ENCODE measurements around the gene GNA15. TPM values are rescaled to one million over a fixed set of nuclear protein-coding genes. Genes with fewer than 3 reads are reported as not detected.

The GNA15 gene
- total RNA-seq, 1 experiment from 2014 or later: not detected

GRCh38 chr19:3108775-3109174, 27.1 kb upstream of the GNA15 start:
- H3K27ac Mint-ChIP-seq (ENCODE audit: unreplicated experiment): peak overlapping the region; percentile 55
- no peaks in the 10 kb centered on the region for H3K4me1 Mint-ChIP-seq (ENCODE audit: low read depth, unreplicated experiment)
- peak; percentile 72 to 74 for TF ChIP-seq CTCF (IDR thresholded peaks at IDR 0.05; ENCODE audit: insufficient read depth in 1 of 2, low read depth in 1 of 2, low read length in 1 of 2, severe bottlenecking in 1 of 2, unreplicated experiment in 1 of 2)
- Histone ChIP-seq H3K27me3 (replicated peaks; ENCODE audit: control insufficient read depth, insufficient read depth, low read length) (no peaks in the 10 kb centered on the region), H3K4me3 (ENCODE audit: low read depth, low read length) (no peak overlapping the region), H3K4me1 (no peaks in the 10 kb centered on the region; the same call in 1 of the 2 replicates), H3K36me3 (ENCODE audit: control insufficient read depth, insufficient read depth, low read length) (no peaks in the 10 kb centered on the region; the same call in 1 of the 2 replicates), H3K9me3 (no peaks in the 10 kb centered on the region)
- peak; percentile 66 to 70 for DNase-seq
- CTCF ChIA-PET: interaction anchor here (0.6 to 2.7 kb wide), 8 partner anchors 17 to 1518 kb away, joined by 3 to 11 read pairs (median 4); no protein-coding TSS in a partner anchor
- BruUV-seq (replicated peaks): no TSS peak
- H3K36me3 Mint-ChIP-seq (ENCODE audit: insufficient read depth, unreplicated experiment): peaks cover 23% of the 10 kb centered on the region
- intact Hi-C loops (cut with micrococcal nuclease; ENCODE audit: unreplicated experiment): loop anchor here (1.0 to 5.0 kb wide), 2 partner anchors 32 to 146 kb away; no protein-coding TSS in a partner anchor
- H3K27me3 Mint-ChIP-seq (ENCODE audit: insufficient read depth, unreplicated experiment): no peaks in the 10 kb centered on the region
- POLR2A ChIA-PET: no interaction called here
- H3K9me3 Mint-ChIP-seq (ENCODE audit: unreplicated experiment): no peaks in the 10 kb centered on the region
- H3K4me3 Mint-ChIP-seq (ENCODE audit: unreplicated experiment): no peak overlapping the region

GRCh38 chr19:3109491-3109890, 26.3 kb upstream of the GNA15 start:
- Mint-ChIP-seq H3K27me3 (ENCODE audit: insufficient read depth, unreplicated experiment) (no peaks in the 10 kb centered on the region), H3K36me3 (ENCODE audit: insufficient read depth, unreplicated experiment) (peaks cover 18% of the 10 kb centered on the region), H3K4me3 (ENCODE audit: unreplicated experiment) (no peak overlapping the region), H3K4me1 (ENCODE audit: low read depth, unreplicated experiment) (no peaks in the 10 kb centered on the region), H3K27ac (ENCODE audit: unreplicated experiment) (no peak overlapping the region), H3K9me3 (ENCODE audit: unreplicated experiment) (no peaks in the 10 kb centered on the region)
- intact Hi-C loops (cut with micrococcal nuclease; ENCODE audit: unreplicated experiment): loop anchor here (5.0 kb wide), 1 partner anchor 147 kb away; no protein-coding TSS in a partner anchor
- Histone ChIP-seq H3K4me3 (ENCODE audit: low read depth, low read length) (no peak overlapping the region), H3K4me1 (no peaks in the 10 kb centered on the region), H3K36me3 (ENCODE audit: control insufficient read depth, insufficient read depth, low read length) (no peaks in the 10 kb centered on the region; the same call in 1 of the 2 replicates), H3K9me3 (no peaks in the 10 kb centered on the region), H3K27me3 (replicated peaks; ENCODE audit: control insufficient read depth, insufficient read depth, low read length) (no peaks in the 10 kb centered on the region)
- BruUV-seq (replicated peaks): no TSS peak
- no peak for TF ChIP-seq CTCF (IDR thresholded peaks at IDR 0.05; ENCODE audit: insufficient read depth in 1 of 2, low read depth in 1 of 2, low read length in 1 of 2, severe bottlenecking in 1 of 2, unreplicated experiment in 1 of 2)
- POLR2A ChIA-PET: no interaction called here
- DNase-seq: no peak
- CTCF ChIA-PET: interaction anchor here (2.7 kb wide), 1 partner anchor 34 kb away, joined by 11 read pairs; no protein-coding TSS in a partner anchor

GRCh38 chr19:3110126-3110825, 25.6 kb upstream of the GNA15 start:
- Histone ChIP-seq H3K4me1 (no peaks in the 10 kb centered on the region), H3K9me3 (no peaks in the 10 kb centered on the region), H3K4me3 (ENCODE audit: low read depth, low read length) (no peak overlapping the region), H3K27me3 (replicated peaks; ENCODE audit: control insufficient read depth, insufficient read depth, low read length) (no peaks in the 10 kb centered on the region), H3K36me3 (ENCODE audit: control insufficient read depth, insufficient read depth, low read length) (no peaks in the 10 kb centered on the region; the same call in 1 of the 2 replicates)
- no peak overlapping the region for H3K27ac Mint-ChIP-seq (ENCODE audit: unreplicated experiment)
- H3K36me3 Mint-ChIP-seq (ENCODE audit: insufficient read depth, unreplicated experiment): peaks cover 18% of the 10 kb centered on the region
- intact Hi-C loops (cut with micrococcal nuclease; ENCODE audit: unreplicated experiment): no loop called here
- H3K9me3 Mint-ChIP-seq (ENCODE audit: unreplicated experiment): no peaks in the 10 kb centered on the region
- TF ChIP-seq CTCF (IDR thresholded peaks at IDR 0.05; ENCODE audit: insufficient read depth in 1 of 2, low read depth in 1 of 2, low read length in 1 of 2, severe bottlenecking in 1 of 2, unreplicated experiment in 1 of 2): no peak
- no peaks in the 10 kb centered on the region for H3K27me3 Mint-ChIP-seq (ENCODE audit: insufficient read depth, unreplicated experiment)
- no peaks in the 10 kb centered on the region for H3K4me1 Mint-ChIP-seq (ENCODE audit: low read depth, unreplicated experiment)
- ChIA-PET POLR2A (no interaction called here), CTCF (no interaction called here)
- H3K4me3 Mint-ChIP-seq (ENCODE audit: unreplicated experiment): no peak overlapping the region
- BruUV-seq (replicated peaks): no TSS peak
- DNase-seq: no peak

All from Caco-2 (cell line).